Chondrocyte (in vitro differentiated cells): ENCODE data around the gene LLPH. TPM values are rescaled to one million over a fixed set of nuclear protein-coding genes. Genes with fewer than 3 reads are reported as not detected.

ENCODE experiments used
- DNase-seq: peaks from one replicate; pipeline ENCODE4 v3.0.0; 2021; ENCODE audit warnings: mixed read lengths, low spot score
- H3K27ac Mint-ChIP-seq: one replicate; pipeline ENCODE4 v1.8.0; 2021; ENCODE audit warnings: mild to moderate bottlenecking, moderate library complexity, mixed read lengths; ENCODE audit not compliant: unreplicated experiment
- H3K27me3 Mint-ChIP-seq: 2 replicates; pipeline ENCODE4 v1.8.0; 2021; ENCODE audit warnings: low read depth, mixed read lengths
- H3K36me3 Mint-ChIP-seq: 2 replicates; pipeline ENCODE4 v1.8.0; 2021; ENCODE audit warnings: low read depth, mixed read lengths
- H3K4me1 Mint-ChIP-seq: 2 replicates; pipeline ENCODE4 v1.8.0; 2021; ENCODE audit warnings: low read depth, mild to moderate bottlenecking, mixed read lengths
- H3K4me3 Mint-ChIP-seq: one replicate; pipeline ENCODE4 v1.8.0; 2021; ENCODE audit warnings: mild to moderate bottlenecking, moderate library complexity, mixed read lengths; ENCODE audit not compliant: unreplicated experiment
- H3K9me3 Mint-ChIP-seq: 2 replicates; pipeline ENCODE4 v1.8.0; 2021; ENCODE audit warnings: low read depth, mixed read lengths
- total RNA-seq: library from RNA; stranded (reverse); gene quantifications from 3 replicates; pipeline ENCODE4 v1.2.1, GENCODE V29; 2021
- TF ChIP-seq, protein P1 (sequence below): fragments of 200-600 bp; sonication (generic); IDR thresholded peaks from 2 replicates; pipeline ENCODE4 v1.5.0; 2021; ENCODE audit warnings: antibody characterized with exemption, mild to moderate bottlenecking, moderate library complexity

Gene LLPH
- total RNA-seq, 1 donor from 2014 or later, result 22.8 TPM

DNA sequence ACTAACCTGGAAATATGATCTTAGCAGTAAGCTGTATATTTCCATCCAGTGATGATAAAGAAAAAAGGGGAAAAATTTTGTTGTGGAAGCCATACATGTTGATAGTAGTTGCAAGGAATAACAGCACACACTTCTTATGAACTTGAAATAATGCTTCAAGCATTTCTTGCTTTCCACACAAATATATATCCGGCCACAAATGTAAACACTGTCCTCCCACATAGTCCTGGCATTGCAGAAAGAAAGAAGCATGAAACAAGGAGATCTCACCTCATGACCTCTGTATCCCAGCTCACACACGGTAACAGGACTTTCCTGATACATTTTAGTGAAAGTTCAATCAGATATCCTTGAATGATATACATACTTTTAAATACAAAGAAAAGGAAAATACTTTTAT is 56.0 kb downstream of the LLPH start:
- Mint-ChIP-seq H3K4me3 (no peak overlapping the region), H3K27me3 (no peaks in the 10 kb centered on the region), H3K9me3 (no peaks in the 10 kb centered on the region), H3K36me3 (no peaks in the 10 kb centered on the region), H3K4me1 (peaks cover 15% of the 10 kb centered on the region), H3K27ac (no peak overlapping the region)
- TF ChIP-seq, protein P1, sequence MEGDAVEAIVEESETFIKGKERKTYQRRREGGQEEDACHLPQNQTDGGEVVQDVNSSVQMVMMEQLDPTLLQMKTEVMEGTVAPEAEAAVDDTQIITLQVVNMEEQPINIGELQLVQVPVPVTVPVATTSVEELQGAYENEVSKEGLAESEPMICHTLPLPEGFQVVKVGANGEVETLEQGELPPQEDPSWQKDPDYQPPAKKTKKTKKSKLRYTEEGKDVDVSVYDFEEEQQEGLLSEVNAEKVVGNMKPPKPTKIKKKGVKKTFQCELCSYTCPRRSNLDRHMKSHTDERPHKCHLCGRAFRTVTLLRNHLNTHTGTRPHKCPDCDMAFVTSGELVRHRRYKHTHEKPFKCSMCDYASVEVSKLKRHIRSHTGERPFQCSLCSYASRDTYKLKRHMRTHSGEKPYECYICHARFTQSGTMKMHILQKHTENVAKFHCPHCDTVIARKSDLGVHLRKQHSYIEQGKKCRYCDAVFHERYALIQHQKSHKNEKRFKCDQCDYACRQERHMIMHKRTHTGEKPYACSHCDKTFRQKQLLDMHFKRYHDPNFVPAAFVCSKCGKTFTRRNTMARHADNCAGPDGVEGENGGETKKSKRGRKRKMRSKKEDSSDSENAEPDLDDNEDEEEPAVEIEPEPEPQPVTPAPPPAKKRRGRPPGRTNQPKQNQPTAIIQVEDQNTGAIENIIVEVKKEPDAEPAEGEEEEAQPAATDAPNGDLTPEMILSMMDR, result no peak
- DNase-seq, result no peak

DNA sequence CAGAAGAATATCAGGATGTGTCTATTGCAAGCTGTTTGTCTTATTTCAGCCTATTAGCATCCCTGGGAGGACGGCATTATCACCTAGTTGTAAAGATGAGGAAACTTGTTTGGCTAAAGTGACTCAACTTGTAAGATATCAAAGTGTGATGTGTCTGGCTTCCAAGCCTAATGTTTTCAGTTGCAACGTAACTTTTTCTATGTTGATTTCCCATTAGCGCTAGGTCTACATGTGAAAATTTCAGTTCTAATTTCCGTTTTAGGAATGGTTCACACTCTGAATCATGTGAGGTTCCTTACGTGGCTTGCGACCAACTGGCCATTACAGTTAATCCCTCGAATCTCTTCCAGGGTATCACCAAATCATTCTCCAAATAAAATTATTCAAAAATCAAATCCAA is 58.0 kb downstream of the LLPH start:
- no peak overlapping the region for H3K27ac Mint-ChIP-seq
- TF ChIP-seq, protein P1, result no peak
- H3K36me3 Mint-ChIP-seq, result no peaks in the 10 kb centered on the region
- H3K4me3 Mint-ChIP-seq, result no peak overlapping the region
- H3K4me1 Mint-ChIP-seq, result peaks cover 15% of the 10 kb centered on the region
- H3K27me3 Mint-ChIP-seq, result no peaks in the 10 kb centered on the region
- no peaks in the 10 kb centered on the region for H3K9me3 Mint-ChIP-seq
- no peak for DNase-seq

- peaks cover 18% of the 10 kb centered on the region for H3K4me1 Mint-ChIP-seq
- H3K9me3 Mint-ChIP-seq, result no peaks in the 10 kb centered on the region
Measured at GRCh38 chr12:66072135-66072534, 58.4 kb downstream of the LLPH start.

GRCh38 chr12:66071549-66071948 is 59.0 kb downstream of the LLPH start:
- Mint-ChIP-seq H3K4me1 (peaks cover 23% of the 10 kb centered on the region), H3K27ac (no peak overlapping the region), H3K4me3 (no peak overlapping the region), H3K27me3 (no peaks in the 10 kb centered on the region), H3K9me3 (no peaks in the 10 kb centered on the region), H3K36me3 (no peaks in the 10 kb centered on the region)
- TF ChIP-seq, protein P1, result no peak
- no peak for DNase-seq

More at GRCh38 chr12:66072135-66072534, 58.4 kb downstream of the LLPH start:
- TF ChIP-seq, protein P1, result no peak
- DNase-seq, result no peak
- Mint-ChIP-seq H3K27ac (no peak overlapping the region), H3K4me3 (no peak overlapping the region), H3K27me3 (no peaks in the 10 kb centered on the region), H3K36me3 (no peaks in the 10 kb centered on the region)

GRCh38 chr12:66070378-66071120 is 60.0 kb downstream of the LLPH start:
- Mint-ChIP-seq H3K27ac (no peak overlapping the region), H3K27me3 (no peaks in the 10 kb centered on the region), H3K4me3 (no peak overlapping the region), H3K4me1 (peaks cover 33% of the 10 kb centered on the region), H3K36me3 (no peaks in the 10 kb centered on the region), H3K9me3 (no peaks in the 10 kb centered on the region)
- DNase-seq, result no peak
- TF ChIP-seq, protein P1, result no peak
